GM12865 (cell line): ENCODE results near the gene TST.

ENCODE experiments used
- DNase-seq: peaks from one replicate; pipeline ENCODE4 v3.0.0; 2010; ENCODE audit warnings: low read depth
- H3K4me3 ChIP-seq: 2 replicates; pipeline ENCODE4 v1.5.1; 2011; ENCODE audit warnings: mild to moderate bottlenecking, low read depth, low read length, control low read depth
- CTCF ChIP-seq: IDR thresholded peaks from 2 replicates; pipeline ENCODE4 v1.5.1; 2011; ENCODE audit warnings: low read length, control low read depth, low read depth, inconsistent platforms; ENCODE audit not compliant: insufficient read depth; ENCODE audit errors: missing control alignments

The TST gene

DNA sequence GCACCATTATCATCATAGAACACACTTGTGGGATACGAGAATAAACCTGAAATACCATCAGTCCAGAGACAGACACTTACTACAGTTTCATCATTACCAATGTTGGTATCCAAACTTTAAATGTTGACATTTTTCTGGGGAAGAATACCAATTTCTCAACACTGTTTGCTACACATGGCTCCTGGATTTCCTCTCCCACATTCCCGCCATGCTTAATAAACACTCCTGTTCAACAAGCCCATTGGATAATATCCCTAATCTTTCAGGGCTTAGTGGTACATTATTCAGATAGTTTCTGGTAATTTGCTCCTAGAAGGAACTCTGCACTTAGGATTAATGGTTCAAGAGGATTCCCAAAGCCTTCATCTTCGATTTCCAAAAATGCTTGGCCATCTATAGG lies 57.6 kb downstream of the TST start:
- no peak for DNase-seq
- no peak for TF ChIP-seq CTCF
- no peak overlapping the region for H3K4me3 ChIP-seq
